Stimulated activated CD4-positive, alpha-beta T cell treated with anti-CD3 and anti-CD28 coated beads, Interleukin-12 subunit alpha, Interleukin-12 subunit beta, amount 100 ng/mL, for 4 hours (primary cell): ENCODE data around the gene WFDC5.
A peak's percentile ranks its signal among the peaks of the same experiment; 100 is the strongest.

Source experiments
- DNase-seq: peaks from one replicate; pipeline ENCODE4 v3.0.0-alpha.2; 2020

Gene WFDC5

GRCh38 chr20:45113865-45114264 lies 1.1 kb downstream of the WFDC5 start:
- DNase-seq = no peak

- no peak for DNase-seq
Measured at GRCh38 chr20:45112754-45113153, 2.2 kb downstream of the WFDC5 start.

- no peak for DNase-seq
Measured at GRCh38 chr20:45111799-45112471, 3.0 kb downstream of the WFDC5 start.

- no peak for DNase-seq
Measured at GRCh38 chr20:45111285-45111684, 3.7 kb downstream of the WFDC5 start.

GRCh38 chr20:45110301-45110700 lies 4.7 kb downstream of the WFDC5 start:
- DNase-seq = no peak

- DNase-seq = no peak
Measured at GRCh38 chr20:45109634-45110033, 5.3 kb downstream of the WFDC5 start.

DNA sequence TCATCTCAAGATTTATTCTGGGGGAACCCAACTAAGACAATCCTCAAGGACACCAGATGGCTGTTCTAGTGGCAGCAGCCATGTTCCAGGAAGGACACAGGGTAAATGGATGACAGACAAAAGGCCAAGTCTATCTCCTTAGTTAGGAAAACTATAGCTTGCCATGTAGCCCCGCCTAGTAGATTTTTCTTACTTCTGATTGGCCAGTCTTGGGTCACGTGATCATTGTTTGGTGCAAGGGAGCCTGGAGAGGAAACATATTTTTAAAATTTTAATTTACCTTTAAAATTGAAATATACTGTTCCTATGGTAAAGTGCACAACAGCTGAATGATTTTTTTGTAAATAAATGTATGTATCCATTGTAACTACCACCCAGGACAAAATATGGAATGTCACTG lies 9.7 kb downstream of the WFDC5 start:
- no peak for DNase-seq

DNA sequence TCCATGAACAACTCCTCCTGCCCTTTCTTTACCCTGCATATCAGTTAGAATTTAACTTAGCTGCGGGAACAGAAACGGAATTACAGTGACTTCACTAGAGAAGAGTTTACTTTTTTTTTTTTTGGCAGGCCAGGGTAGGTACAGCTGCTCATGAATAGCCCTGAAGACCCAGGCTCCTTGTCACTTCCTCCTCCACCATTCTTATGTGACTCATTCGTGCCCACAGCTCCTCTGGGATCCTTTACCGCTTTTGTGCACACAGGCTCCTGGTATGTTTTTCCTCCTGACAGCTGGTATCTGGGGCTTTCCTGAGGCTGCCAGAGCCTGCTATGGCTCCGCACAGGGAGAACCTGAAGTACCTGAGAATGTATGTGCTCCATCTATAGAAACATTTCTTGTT lies 10.2 kb downstream of the WFDC5 start:
- no peak for DNase-seq

GRCh38 chr20:45103072-45103471 lies 11.9 kb downstream of the WFDC5 start:
- no peak for DNase-seq

GRCh38 chr20:45101333-45101850 lies 13.6 kb downstream of the WFDC5 start:
- DNase-seq = no peak

DNA sequence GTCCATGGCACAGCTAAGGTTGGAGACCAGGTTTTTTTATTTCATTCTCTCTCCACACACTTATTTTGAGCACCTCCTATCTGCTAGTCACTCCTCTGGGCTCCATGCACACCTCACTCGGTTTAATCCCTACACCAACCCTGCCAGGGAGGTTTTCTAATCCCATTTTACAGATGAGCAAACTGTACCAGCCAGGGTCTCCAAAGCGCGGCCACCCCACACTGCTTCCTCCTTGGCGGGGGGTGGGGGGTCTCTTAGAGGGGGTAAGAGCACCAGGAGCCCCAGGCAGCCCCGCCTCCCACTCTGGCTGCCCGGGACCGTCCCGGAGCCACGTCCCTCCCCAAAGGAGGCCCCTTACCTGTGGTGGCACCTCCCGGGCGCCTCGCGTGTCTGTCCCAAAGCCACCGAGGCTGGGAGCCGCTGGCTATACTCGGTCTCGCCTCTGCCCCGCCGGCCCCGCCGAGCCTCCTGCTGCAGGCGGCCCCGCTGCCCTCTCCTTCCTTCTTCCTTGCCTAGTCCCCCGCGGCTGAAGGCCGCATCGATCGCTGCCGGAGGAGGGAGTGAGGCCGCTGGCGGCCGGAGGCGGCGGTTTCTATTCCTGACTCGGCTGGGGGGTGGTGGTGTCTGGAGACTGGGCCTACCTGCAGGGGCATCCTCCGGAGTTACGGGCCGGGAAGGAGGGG lies 14.3 kb downstream of the WFDC5 start, which contains the start of gene KCNS1:
KCNS1 (minus strand) TSS at position 565 of the 683 bp plus-strand sequence. CDS start 1,891 bp downstream, outside the sequence.
- no peak for DNase-seq

- no peak for DNase-seq
Measured at GRCh38 chr20:45098103-45098773, 16.7 kb downstream of the WFDC5 start.

DNA sequence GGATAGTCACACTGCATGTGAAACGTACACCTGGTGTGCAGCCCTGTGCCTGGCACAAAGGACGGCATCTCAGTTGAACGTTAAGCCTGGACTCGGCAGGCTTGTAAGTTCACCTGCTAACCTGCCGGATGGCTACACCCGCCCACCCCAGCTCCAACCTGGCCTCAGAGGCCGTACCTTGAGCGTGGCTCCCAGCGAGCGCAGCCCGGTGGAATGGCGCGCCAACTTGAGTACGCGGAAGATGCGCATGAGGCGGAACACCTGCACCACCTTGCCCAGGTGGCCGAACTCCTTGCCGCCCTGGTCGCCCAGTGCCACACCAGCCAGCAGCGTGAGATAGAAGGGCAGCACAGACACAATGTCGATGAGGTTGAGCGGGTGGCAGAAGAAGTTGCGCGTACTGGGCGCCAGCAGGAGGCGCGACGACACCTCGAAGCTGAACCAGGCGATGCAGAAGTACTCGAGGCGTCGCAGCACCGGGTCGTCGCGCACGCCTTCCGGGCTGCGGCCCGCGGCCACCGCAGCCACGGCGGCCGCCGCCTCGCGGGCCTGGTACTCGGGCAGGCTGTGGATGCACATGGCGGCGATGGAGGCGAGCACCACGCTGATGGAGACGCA lies 17.4 kb downstream of the WFDC5 start:
- peak; percentile 26 for DNase-seq

DNA sequence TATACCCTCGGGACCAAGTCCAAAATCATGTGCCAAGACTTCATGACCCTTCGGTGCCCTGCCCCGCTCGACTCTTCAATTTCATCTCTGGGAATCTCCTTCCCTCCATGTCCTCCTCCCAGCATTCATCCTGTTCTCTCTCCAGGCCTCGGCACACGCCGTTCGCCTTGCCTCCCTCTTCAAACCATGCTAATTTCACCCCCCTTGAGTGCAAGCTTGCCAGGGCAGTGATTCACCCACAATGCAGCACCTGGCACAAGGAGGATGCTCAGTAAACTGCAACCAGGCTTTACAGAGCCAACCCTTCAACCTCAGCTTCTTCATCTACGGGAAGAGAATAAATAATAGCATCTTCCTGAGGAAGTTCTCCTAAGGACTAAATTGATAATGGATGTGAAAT lies 18.2 kb downstream of the WFDC5 start:
- no peak for DNase-seq

DNA sequence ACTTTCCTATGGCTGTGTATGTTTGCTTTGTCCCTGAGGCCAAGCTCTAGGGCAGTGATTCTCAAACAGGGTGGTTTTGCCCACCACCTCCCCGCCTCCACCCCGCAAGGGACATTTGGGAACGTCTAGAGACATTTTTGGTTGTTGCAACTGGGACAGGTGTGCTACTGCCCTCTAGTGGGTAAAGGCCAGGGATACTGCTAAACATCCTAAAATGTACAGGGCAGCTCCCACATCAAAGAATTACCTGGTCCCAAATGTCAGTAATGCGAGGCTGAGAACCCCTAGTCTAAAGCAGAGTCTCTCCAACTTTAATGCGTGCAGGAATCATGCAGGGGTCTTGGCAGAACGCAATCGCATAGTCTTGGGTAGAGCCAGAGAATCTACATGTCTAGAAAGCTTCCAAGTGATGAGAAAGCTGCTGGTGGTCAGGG lies 19.2 kb downstream of the WFDC5 start:
- peak; percentile 38 for DNase-seq

- no peak for DNase-seq
Measured at GRCh38 chr20:45094864-45095574, 20.0 kb downstream of the WFDC5 start.

DNA sequence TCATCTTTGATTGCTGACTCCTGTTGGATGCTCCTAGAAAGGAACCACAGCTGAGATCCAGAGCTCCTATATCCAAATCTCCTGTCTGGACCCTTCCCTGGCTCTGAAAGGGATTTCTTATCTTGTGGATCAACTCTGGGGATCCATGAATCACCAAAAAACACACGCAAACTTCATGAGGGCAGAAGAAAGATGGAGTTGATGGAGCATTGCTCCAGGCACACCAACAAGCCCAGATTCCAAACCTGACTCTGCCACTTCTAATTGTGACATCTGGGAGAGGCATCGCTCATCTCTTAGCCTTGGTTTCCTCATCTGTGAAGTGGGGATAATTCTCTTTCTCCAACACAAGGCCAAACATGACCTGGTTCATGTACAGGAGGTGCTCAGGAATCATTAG lies 20.8 kb downstream of the WFDC5 start:
- DNase-seq = no peak

DNA sequence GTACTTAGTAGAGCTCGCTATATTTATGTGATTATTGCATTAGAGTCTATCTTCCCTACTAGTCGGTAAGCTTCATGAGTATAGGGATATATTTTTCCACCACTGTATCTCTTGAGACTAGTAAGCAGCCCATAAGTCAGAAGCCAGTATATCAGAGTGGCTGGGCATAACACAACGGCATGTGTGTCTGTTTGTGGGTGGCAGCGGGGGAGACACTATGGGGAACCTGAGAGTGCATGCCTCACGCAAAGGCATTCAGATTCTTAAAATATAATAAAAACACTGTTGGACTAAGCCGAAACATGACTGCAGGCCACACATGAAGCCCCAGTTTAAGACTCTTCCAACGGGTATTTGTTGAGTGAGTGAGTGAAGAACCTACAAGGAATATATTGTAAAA lies 22.1 kb downstream of the WFDC5 start:
- DNase-seq = no peak

- DNase-seq = no peak
Measured at GRCh38 chr20:45091366-45091765, 23.6 kb downstream of the WFDC5 start.

GRCh38 chr20:45090481-45090880 lies 24.5 kb downstream of the WFDC5 start:
- no peak for DNase-seq

GRCh38 chr20:45088247-45088646 lies 26.7 kb downstream of the WFDC5 start:
- no peak for DNase-seq

DNA sequence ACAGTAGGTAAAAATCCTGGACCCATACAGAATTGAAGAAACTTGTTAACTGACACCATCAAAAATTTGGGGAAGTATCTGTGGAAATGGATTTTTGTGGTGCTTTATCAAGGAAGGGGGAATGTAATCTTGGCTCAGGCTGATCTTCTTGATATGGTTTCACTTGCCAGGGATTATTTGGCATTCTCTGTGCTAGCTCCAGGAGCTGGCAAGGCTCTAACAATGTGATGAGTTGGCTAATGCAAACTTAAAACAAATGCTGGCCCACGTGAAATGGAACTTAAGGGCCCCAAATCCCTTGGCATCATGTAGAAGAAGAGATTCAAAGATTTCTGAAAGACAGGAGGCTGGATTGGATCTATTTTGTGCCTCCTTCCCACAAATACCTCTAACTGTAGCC lies 27.2 kb downstream of the WFDC5 start:
- no peak for DNase-seq
